IPS-11a (cell line): ENCODE measurements around the gene SARS1.
"Not testable (repeated sequence)": the region's sequence is repeated elsewhere in the genome, so short reads cannot be mapped to it uniquely, and the experiment has no call there.

Source experiments
- H3K4me3 ChIP-seq: one replicate; pipeline ENCODE4 v1.5.1; 2013; ENCODE audit warnings: low read depth, low read length, control low read depth

Gene SARS1

DNA sequence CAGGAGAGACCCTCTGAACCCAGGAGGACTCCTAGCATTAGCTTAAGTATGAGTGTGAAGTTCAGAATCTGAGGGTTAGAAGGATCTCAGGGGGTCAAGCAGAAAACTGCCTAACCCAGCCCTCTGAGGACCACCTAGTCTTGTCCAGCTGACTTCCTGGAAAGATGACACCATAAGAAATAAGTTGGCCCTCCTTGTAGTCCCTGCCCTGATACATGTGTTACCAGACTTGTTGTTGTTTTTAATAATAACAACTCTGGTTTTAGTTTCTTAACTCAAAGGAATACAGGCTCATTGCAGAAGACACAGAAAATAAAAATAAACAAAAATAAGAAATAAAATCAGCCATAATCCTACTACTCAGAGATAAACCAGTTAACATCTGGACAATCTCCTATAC, 21.8 kb upstream of the SARS1 start:
- H3K4me3 ChIP-seq, result no peak overlapping the region

GRCh38 chr1:109192433-109192832, 21.3 kb upstream of the SARS1 start:
- no peak overlapping the region for H3K4me3 ChIP-seq

DNA sequence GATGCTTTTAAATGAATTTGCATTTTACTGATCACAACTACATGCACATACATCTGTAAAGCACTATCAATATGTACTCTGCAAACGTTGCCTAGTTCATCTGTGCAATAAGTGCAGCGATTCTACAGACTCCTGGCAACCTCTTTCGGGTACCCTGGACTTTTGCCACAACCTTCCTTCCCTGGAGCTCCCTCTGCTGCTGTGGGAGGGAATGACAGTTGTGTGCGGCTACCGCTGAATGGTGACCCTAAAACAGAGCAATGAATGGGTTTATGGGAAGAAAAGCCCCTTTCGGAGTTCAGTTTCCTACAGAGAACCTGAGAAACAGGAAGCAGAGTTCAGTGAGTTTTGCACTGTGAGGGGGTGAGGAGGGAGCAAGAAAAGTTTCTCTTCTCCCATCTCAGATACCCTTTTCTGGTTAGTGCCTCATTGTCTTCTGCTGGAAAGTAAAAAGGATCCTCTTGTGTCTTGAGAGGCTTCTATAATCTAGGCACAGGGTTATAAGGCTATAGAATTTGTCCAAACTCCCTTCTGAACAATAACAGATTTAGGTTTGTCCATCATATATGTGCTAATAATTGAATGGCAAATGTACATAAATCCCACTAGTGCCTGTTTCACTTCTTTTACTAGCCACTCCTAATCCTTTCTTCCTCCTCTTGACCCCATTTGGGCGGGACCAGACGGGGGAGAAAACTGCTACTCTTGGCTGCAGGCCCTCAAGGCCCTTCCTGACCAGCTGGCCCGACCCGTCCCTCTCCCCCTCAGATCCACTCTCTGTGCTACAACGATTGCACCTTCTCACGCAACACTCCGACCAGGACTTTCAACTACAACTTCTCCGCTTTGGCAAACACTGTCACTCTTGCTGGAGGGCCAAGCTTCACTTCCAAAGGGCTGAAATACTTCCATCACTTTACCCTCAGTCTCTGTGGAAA, 19.8 kb upstream of the SARS1 start:
- no peak overlapping the region for H3K4me3 ChIP-seq

DNA sequence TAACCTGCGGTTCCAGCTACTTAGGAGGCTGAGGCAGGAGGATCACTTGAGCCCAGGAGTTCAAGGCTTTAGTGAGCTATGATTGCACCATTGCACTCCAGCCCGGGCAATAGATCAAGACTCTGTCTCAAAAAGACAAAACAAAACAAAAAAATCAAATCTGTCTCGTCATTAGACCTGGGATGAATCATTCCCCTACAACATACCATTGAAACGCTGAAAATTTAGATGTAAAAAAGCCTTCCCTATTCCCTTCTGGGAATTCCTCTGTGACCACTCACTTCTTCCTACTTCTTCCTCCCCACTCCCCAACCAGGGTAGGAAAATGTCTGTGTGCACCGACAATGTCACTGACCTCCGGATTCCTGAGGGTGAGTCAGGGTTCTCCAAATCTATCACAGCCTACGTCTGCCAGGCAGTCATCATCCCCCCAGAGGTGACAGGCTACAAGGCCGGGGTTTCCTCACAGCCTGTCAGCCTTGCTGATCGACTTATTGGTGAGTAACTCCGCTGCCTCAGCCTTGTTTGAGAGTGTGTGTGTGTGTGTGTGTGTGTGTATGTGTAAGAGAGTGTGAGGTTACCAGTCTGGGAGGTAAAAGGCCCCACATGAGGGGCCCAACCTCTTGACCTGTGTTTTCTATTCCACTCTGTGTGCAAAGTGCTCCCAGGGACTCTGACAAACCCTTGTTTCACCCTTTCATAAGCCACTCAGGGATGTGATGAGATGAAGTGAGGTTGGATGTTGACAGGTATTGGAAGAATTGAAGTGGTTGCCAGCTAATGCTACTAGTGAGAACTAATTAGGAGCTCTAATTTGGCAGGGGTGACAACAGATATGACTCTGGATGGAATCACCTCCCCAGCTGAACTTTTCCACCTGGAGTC, 16.3 kb upstream of the SARS1 start:
- H3K4me3 ChIP-seq, result no peak overlapping the region

DNA sequence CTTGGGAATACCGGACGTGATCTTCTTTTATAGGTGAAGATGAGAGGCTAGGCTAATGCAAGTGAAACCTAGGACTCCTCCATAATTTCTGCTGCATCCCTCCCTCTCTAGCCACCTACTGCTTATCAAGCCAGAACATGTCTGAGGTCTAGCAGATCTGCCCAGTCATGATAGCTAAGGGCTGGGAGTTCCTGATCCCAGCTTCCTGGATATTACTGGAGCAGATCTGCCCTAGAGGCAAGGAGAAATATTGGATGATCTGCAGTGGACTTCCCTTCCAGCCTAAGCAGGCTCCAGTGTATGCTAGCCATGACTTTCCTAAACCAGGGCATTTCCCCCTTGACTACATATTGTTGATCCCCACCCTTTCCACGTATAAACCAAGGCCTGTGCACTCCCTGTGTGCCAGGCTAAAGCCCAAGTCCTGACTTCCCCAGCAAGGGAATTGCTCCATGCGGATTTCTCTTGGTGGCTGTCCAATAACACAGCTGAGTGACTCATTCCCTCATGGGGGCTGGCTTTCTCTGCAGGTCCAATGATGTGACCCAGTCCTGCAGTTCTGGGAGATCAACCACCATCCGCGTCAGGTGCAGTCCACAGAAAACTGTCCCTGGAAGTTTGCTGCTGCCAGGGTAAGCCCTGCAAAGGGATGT, 15.5 kb upstream of the SARS1 start:
- H3K4me3 ChIP-seq, result no peak overlapping the region

GRCh38 chr1:109198745-109199144, 15.0 kb upstream of the SARS1 start:
- H3K4me3 ChIP-seq, result no peak overlapping the region

GRCh38 chr1:109199710-109200109, 14.0 kb upstream of the SARS1 start:
- H3K4me3 ChIP-seq, result no peak overlapping the region

DNA sequence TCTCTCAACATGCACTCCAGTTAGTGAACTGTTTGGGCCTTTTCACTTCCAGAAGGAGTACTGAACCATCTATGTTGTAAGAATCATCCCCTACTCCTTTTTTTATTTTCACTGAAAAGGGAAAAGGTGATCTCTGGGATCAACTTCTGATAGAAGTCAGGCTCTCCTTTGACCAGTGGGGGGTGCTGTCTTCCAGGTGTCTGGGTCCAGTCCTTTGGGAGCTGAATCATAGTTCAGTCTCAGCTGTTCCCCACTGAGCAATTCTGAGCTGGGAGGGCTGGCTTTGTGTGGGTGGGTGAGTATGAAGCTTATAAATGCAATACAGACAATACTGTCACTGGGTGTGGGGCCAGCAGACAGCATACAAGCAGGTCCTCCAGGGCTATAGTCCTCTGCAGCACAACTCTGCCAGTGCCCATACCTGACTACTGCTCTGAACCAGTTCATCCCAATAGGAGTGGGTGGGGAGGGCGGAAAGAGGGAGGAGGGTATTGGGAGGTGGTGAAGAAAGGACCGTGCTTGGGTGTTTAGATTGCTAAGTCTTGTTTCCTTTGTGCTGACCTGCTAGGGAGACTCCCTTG, 12.5 kb upstream of the SARS1 start:
- no peak overlapping the region for H3K4me3 ChIP-seq

DNA sequence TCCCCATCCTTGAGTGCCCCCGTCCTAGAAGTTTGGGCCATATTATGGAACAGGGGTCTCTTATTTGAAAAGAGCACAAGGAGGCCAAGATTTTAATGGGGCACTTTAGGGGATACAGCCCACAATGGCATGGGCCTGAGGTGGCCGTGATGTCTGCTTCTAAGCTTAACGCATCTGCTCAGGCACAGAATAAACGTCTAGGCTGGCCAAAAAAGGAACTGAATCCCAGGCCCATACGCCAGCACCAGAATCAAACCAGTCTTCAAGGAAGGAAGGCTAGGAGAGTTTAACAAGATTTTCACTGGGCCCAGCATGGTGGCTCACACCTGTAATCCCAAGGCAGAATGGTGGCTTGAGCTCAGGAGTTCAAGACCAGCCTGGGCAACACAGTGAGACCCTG, 9.2 kb upstream of the SARS1 start:
- no peak overlapping the region for H3K4me3 ChIP-seq

GRCh38 chr1:109206339-109206738, 7.4 kb upstream of the SARS1 start:
- no peak overlapping the region for H3K4me3 ChIP-seq

GRCh38 chr1:109207467-109208103, 6.1 kb upstream of the SARS1 start:
- no peak overlapping the region for H3K4me3 ChIP-seq

GRCh38 chr1:109208394-109208793, 5.3 kb upstream of the SARS1 start:
- no peak overlapping the region for H3K4me3 ChIP-seq

DNA sequence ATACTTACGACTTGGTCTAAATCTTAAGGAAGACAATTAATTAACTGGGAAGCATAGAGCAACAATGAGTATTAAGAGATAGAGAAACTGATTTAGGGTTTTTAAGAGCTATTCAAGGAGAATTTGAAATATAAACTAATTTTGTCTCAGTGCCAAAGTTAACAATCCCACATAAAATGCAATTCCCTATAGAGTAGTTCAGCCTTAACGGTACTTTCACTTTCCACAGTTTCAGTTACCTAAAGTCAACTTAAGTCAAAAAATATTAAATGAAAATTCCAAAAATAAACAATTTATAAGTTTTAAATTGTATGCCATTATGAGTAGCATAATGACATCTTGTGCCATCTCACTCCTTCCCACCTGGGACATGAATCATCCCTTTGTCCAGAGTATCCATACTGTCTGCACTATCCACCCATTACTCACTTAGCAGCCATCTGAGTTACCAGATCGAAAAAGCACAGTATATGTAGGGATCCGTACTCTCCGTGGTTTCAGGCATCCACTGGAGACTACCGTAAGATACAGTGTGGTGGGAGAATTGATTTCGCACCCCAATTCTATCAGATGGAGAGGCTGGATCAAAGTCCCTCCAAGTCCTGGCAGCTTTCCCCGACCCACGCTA, 4.8 kb upstream of the SARS1 start:
- no peak overlapping the region for H3K4me3 ChIP-seq

DNA sequence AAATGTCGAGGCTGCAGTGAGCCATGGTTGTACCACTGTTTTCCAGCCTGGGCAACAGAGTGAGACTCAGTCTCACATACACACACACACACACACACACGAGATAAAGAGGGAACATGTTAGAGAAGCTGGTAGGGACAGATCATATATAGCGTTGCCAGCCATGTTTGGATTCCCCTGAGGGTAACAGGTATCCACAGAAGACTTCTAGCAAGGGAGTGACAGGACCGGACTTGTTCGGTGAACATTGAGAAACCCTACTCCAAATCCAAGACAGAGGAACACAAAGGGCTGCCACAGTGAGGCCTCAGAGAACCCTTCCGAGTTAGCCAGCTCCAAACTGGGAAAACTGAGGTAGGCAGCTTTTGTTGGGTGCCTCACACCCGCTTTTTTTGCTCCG, 3.7 kb upstream of the SARS1 start:
- no peak overlapping the region for H3K4me3 ChIP-seq

GRCh38 chr1:109213345-109213823, 334 bp upstream of the SARS1 start:
- H3K4me3 ChIP-seq, result peak overlapping the region; percentile 98

- peak overlapping the region; percentile 98 for H3K4me3 ChIP-seq
These were observed 1.2 kb downstream of the SARS1 start for GRCh38 chr1:109214695-109215623.

DNA sequence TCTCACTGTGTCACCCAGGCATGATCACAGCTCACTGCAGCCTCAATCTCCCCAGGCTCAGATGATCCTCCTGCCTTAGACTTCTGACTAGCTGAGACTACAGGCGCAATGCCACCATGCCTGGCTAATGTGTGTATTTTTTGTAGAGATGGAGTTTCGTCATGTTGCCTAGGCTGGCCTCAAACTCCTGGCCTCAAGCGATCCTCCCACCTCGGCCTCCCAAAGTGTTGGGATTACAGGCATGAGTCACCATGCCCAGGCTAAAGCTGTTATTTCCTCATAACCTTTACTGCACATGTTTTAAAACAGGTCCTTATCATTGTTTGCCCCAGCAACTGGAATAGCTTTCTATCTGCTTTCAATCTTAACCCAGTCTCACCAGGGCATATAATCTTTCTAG, 2.9 kb downstream of the SARS1 start:
- no peak overlapping the region for H3K4me3 ChIP-seq

- no peak overlapping the region for H3K4me3 ChIP-seq
These were observed 4.8 kb downstream of the SARS1 start for GRCh38 chr1:109218516-109218915.

- not testable (repeated sequence) for H3K4me3 ChIP-seq
These were observed 7.5 kb downstream of the SARS1 start for GRCh38 chr1:109221201-109221600.
